Breast epithelium (tissue), 4 donors: ENCODE data around the gene EHD4. TPM values are rescaled to one million over a fixed set of nuclear protein-coding genes. Genes with fewer than 3 reads are reported as not detected.

Source experiments
- DNase-seq, 2 donors: peaks; one replicate each; pipeline ENCODE4 v3.0.0-alpha.2; 2019; ENCODE audit warnings: low spot score in 2 of 2
- H3K27ac ChIP-seq, 2 donors: fragments of 200-600 bp; sonication (generic) in 1 of 2; one replicate each; pipeline ENCODE4 v1.5.1; 2016 to 2019; ENCODE audit warnings: mild to moderate bottlenecking in 1 of 2
- H3K27me3 ChIP-seq, 2 donors: fragments of 200-600 bp; sonication (generic) in 1 of 2; one replicate each; pipeline versions ENCODE4 v1.5.1 to v1.6.0; 2017 to 2019; ENCODE audit warnings: control low read depth in 1 of 2, mild to moderate bottlenecking in 1 of 2
- H3K36me3 ChIP-seq: fragments of 200-600 bp; one replicate; pipeline ENCODE4 v1.5.1; 2019
- H3K4me1 ChIP-seq, 2 donors: fragments of 200-600 bp; sonication (generic); one replicate each; pipeline ENCODE4 v1.5.1; 2016 to 2019; ENCODE audit warnings: control low read depth in 1 of 2
- H3K4me3 ChIP-seq, 3 donors: fragments of 200-600 bp; sonication (generic); 1 replicate in 2 of 3; 2 replicates in 1 of 3; pipeline ENCODE4 v1.5.1; 2016 to 2019; ENCODE audit warnings: mild to moderate bottlenecking in 3 of 3, moderate library complexity in 2 of 3
- H3K9me3 ChIP-seq, 2 donors: fragments of 200-600 bp; sonication (generic) in 1 of 2; one replicate each; pipeline ENCODE4 v1.5.1; 2016 to 2019; ENCODE audit warnings: control low read depth in 1 of 2
- CTCF ChIP-seq, 3 donors: fragments of 450-650 bp; IDR thresholded peaks; one replicate each; pipeline ENCODE4 v1.5.1; 2016 to 2017; ENCODE audit warnings: antibody characterized with exemption in 3 of 3, mild to moderate bottlenecking in 3 of 3, moderate library complexity in 3 of 3
- POLR2A ChIP-seq: fragments of 450-650 bp; IDR thresholded peaks from one replicate; pipeline ENCODE4 v1.6.1; 2016; ENCODE audit warnings: antibody characterized with exemption, mild to moderate bottlenecking, moderate library complexity
- POLR2AphosphoS5 ChIP-seq, 3 donors: sonication (generic); formaldehyde crosslinking; IDR thresholded peaks; one replicate each; pipeline ENCODE4 v1.6.1; 2017; ENCODE audit warnings: antibody characterized with exemption in 3 of 3
- intact Hi-C: fragments of 100-400 bp; cut with DNase I; formaldehyde crosslinking; loops from one replicate; pipeline ENCODE4 v1.15.1; 2023; ENCODE audit warnings: low total_unique reads
- total RNA-seq, 3 donors: library from RNA; depleted of rRNA; stranded (reverse); fragments of >200 nt; gene quantifications; one replicate each; pipeline ENCODE4 v1.1.0, GENCODE V29; 2016

Gene EHD4
- total RNA-seq, 3 donors from 2014 or later, result 30.2 to 30.5 (median 30.4) TPM

- DNase-seq, result no peak
- H3K27ac ChIP-seq, result peak overlapping the region; percentile 29 to 72
- intact Hi-C loops, result no loop called here
- TF ChIP-seq CTCF (IDR thresholded peaks at IDR 0.05) (no peak), POLR2AphosphoS5 (IDR thresholded peaks at IDR 0.05) (peak in 2 of 3 donors; percentile 19 to 32), POLR2A (no peak)
- H3K4me3 ChIP-seq, result no peak overlapping the region
- no peaks in the 10 kb centered on the region for H3K36me3 ChIP-seq
- H3K4me1 ChIP-seq, result peaks cover 6 to 30% of the 10 kb centered on the region in 2 donors
- no peaks in the 10 kb centered on the region for H3K27me3 ChIP-seq
- H3K9me3 ChIP-seq, result no peaks in the 10 kb centered on the region
Measured at GRCh38 chr15:41936649-41937567, 35.4 kb downstream of the EHD4 start.

- Histone ChIP-seq H3K36me3 (no peaks in the 10 kb centered on the region), H3K4me1 (peaks cover 6 to 30% of the 10 kb centered on the region in 2 donors), H3K27ac (peak overlapping the region; percentile 91 to 93), H3K4me3 (no peak overlapping the region), H3K27me3 (no peaks in the 10 kb centered on the region), H3K9me3 (no peaks in the 10 kb centered on the region)
- no peak for DNase-seq
- TF ChIP-seq POLR2AphosphoS5 (IDR thresholded peaks at IDR 0.05) (no peak), CTCF (IDR thresholded peaks at IDR 0.05) (no peak), POLR2A (no peak)
- intact Hi-C loops, result no loop called here
Measured at GRCh38 chr15:41936155-41936554, 36.2 kb downstream of the EHD4 start.

- no peaks in the 10 kb centered on the region for H3K27me3 ChIP-seq
- H3K27ac ChIP-seq, result peak overlapping the region; percentile 91 to 93
- no peak for DNase-seq
- intact Hi-C loops, result no loop called here
- H3K36me3 ChIP-seq, result no peaks in the 10 kb centered on the region
- H3K9me3 ChIP-seq, result no peaks in the 10 kb centered on the region
- no peak overlapping the region for H3K4me3 ChIP-seq
- peaks cover 6 to 30% of the 10 kb centered on the region in 2 donors for H3K4me1 ChIP-seq
- TF ChIP-seq POLR2AphosphoS5 (IDR thresholded peaks at IDR 0.05) (no peak), CTCF (IDR thresholded peaks at IDR 0.05) (no peak), POLR2A (no peak)
Measured at GRCh38 chr15:41935566-41936020, 36.8 kb downstream of the EHD4 start.

GRCh38 chr15:41934843-41935242, 37.5 kb downstream of the EHD4 start:
- H3K27ac ChIP-seq, result peak overlapping the region; percentile 91 to 93
- peaks cover 6 to 36% of the 10 kb centered on the region in 2 donors for H3K4me1 ChIP-seq
- H3K9me3 ChIP-seq, result no peaks in the 10 kb centered on the region
- TF ChIP-seq POLR2AphosphoS5 (IDR thresholded peaks at IDR 0.05), result peak in 1 of 3 donors; percentile 28
- no peak for TF ChIP-seq CTCF (IDR thresholded peaks at IDR 0.05)
- TF ChIP-seq POLR2A, result no peak
- no peaks in the 10 kb centered on the region for H3K36me3 ChIP-seq
- peak; percentile 69 to 87 for DNase-seq
- intact Hi-C loops, result no loop called here
- peak overlapping the region in 1 of 3 donors; percentile 17 for H3K4me3 ChIP-seq
- no peaks in the 10 kb centered on the region for H3K27me3 ChIP-seq

GRCh38 chr15:41933771-41934170, 38.6 kb downstream of the EHD4 start:
- intact Hi-C loops, result no loop called here
- H3K27ac ChIP-seq, result peak overlapping the region; percentile 91 to 93
- H3K27me3 ChIP-seq, result no peaks in the 10 kb centered on the region
- H3K4me1 ChIP-seq, result peaks cover 6 to 46% of the 10 kb centered on the region in 2 donors
- no peak overlapping the region for H3K4me3 ChIP-seq
- no peaks in the 10 kb centered on the region for H3K36me3 ChIP-seq
- H3K9me3 ChIP-seq, result no peaks in the 10 kb centered on the region
- no peak for DNase-seq
- TF ChIP-seq POLR2AphosphoS5 (IDR thresholded peaks at IDR 0.05) (no peak), POLR2A (no peak), CTCF (IDR thresholded peaks at IDR 0.05) (no peak)
